ENCODE measurements around the gene CD81.

The CD81 gene

DNA sequence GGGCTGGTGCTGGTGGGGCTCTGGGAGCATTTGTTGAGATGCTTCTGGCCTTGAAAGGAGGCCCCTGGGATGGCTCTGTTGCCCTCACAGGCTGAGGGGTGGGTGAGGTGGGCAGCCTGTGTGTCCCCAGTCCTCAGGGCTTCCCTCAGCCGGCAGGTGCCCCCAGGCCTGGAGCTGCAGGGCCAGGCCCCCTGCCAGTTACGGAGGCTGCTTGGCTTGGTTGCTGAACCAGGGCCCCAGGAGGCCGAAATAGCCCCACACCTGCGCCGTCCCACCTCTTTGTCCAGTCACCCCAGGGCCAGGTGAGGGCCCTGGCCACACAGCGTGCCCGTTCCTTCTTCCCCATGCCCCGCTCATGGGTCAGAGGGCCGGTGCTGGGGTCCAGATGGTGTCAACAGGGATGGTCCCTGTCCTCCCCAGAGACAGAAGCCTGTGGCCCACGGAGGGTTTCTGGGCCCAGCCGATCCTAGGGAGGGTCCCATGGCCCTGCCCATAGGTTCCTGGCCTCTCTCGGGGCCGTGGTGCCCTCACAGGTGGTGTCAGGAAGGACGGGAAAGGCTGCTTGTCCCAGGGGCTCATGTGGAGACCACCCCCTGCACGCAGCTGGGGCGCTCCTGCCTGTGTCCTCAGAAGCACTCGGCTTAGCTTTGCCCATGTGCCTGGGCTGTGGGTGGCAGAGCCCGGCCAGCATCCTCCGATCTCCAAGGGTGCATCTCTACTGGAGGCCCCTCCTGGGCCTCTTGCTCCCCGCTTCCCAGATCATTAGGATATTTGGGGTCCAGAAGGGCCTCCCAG lies 14.3 kb downstream of the CD81 start:
- TF ChIP-seq, protein P1, sequence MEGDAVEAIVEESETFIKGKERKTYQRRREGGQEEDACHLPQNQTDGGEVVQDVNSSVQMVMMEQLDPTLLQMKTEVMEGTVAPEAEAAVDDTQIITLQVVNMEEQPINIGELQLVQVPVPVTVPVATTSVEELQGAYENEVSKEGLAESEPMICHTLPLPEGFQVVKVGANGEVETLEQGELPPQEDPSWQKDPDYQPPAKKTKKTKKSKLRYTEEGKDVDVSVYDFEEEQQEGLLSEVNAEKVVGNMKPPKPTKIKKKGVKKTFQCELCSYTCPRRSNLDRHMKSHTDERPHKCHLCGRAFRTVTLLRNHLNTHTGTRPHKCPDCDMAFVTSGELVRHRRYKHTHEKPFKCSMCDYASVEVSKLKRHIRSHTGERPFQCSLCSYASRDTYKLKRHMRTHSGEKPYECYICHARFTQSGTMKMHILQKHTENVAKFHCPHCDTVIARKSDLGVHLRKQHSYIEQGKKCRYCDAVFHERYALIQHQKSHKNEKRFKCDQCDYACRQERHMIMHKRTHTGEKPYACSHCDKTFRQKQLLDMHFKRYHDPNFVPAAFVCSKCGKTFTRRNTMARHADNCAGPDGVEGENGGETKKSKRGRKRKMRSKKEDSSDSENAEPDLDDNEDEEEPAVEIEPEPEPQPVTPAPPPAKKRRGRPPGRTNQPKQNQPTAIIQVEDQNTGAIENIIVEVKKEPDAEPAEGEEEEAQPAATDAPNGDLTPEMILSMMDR (conservative IDR thresholded peaks at IDR 0.05; ENCODE audit: control insufficient read depth, insufficient read depth, low read depth, low read length), result no peak
- no peak for DNase-seq (ENCODE audit: low read depth)

DNA sequence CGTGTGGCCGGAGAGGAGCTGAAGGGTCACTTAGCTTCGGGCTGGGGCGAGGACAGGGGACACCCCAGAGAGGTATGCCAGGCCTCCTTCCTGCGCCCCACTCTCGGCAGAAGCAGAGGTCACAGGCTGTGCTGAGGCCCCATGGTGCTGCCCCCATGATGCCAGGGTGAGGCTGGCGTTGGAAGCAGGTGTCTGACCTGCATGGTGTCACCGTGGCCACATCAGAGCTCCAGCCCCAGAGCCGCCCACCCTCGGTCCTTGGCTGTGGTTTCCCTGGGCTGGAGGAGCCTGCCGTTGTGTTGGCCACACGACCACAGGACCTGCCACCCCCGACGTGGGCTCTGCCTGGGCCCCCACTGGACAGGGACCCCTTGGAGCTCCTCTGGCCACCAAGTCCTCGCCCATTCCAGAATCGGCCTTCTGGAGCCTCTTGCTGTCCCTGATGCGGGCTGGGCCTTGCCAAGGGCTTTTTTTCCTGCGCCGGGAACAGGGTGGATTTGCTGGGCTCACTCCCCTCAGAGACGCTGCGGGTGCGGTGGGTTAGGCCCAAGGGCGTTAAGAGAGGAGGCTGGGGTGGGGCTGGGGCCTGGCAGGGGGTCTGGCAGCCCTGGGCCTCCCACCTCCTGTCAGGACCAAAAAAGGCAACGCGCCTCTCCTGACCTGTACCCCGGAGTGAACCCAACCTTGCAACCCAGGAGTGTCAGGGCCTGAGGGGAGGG lies 15.3 kb downstream of the CD81 start:
- TF ChIP-seq, protein P1 (conservative IDR thresholded peaks at IDR 0.05; ENCODE audit: control insufficient read depth, insufficient read depth, low read depth, low read length), result no peak
- no peak overlapping the region for H3K4me3 ChIP-seq (ENCODE audit: control insufficient read depth, low read depth, low read length)
- DNase-seq (ENCODE audit: low read depth), result no peak

More for the DNA sequence above, 14.3 kb downstream of the CD81 start:
- H3K4me3 ChIP-seq (ENCODE audit: control insufficient read depth, low read depth, low read length), result no peak overlapping the region

DNA sequence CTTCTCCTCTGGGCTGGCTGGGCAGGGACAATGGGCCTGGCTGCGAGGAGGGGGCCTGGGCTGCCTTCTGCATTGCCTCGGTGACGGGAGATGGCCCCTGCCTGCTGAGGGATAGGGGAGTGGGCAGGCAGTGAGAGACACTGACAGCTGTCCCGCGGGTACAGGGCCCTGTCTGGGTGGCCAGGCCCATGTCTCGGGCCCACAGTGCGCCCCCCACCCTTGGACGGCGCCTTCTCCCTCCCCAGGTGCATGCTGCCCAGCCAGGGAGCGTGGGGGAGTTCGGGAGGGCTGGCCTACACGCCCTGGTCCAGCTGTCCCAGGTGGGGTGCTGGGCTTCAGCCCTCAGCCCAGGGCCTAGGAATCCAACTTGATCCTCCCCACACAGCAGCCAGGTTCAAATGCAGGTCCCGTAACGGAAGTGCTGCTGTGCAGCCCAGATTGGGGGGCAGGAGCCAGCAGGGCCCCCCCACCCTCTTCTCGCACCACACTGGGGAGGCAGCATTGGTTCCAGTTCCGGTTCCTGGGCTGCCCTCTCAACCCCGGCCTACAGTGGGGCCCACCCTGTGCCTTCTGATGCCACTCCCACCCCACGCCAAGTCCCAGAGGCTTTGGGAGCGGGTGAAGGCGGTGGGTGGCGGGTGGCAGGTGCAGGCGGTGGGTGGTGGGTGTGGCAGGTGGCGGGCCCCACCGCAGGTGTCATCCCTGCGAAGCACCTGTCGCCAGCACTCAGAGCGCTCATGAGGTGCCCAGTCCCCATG lies 16.2 kb downstream of the CD81 start:
- no peak for DNase-seq (ENCODE audit: low read depth)
- TF ChIP-seq, protein P1 (conservative IDR thresholded peaks at IDR 0.05; ENCODE audit: control insufficient read depth, insufficient read depth, low read depth, low read length), result no peak
- no peak overlapping the region for H3K4me3 ChIP-seq (ENCODE audit: control insufficient read depth, low read depth, low read length)

DNA sequence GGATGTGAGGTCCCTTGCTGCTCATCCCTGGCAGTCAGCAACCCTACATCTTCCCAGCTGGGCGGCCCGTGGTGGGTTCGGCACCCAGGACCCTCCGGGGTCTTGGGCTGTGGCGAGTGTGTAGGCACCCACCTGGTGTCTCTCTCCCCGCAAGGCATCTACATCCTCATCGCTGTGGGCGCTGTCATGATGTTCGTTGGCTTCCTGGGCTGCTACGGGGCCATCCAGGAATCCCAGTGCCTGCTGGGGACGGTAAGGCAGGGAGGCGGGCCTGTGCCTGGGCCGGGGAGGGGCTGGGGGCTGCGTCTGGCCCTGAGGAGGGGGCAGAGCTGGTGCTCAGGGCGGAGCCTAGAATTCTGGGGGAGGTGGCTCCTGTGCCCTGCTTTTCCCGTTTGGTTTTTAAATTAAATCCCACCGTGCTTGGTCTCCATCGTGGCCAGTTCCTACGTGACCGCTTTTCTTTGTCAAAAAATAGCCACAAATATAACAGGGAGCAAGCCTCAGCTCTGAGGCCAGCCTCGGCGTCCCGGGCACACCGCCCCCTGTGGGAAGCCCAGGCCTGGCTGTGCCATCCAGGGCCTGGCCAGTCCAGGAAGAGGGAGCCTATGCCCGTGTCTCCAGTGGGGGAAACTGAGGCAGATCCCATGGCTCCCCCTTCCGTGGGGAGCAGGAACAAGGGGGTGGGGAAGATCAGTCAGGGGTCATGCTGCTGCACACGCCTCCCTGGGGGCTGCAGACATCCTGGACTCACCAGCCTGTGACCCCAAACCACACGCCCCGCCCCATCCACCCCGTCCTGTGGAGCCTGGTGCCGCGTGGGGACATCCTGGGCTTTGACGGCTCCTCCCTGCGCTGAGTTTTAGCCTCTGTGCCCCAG lies 17.1 kb downstream of the CD81 start:
- TF ChIP-seq, protein P1 (conservative IDR thresholded peaks at IDR 0.05; ENCODE audit: control insufficient read depth, insufficient read depth, low read depth, low read length), result no peak
- no peak overlapping the region for H3K4me3 ChIP-seq (ENCODE audit: control insufficient read depth, low read depth, low read length)
- DNase-seq (ENCODE audit: low read depth), result no peak

DNA sequence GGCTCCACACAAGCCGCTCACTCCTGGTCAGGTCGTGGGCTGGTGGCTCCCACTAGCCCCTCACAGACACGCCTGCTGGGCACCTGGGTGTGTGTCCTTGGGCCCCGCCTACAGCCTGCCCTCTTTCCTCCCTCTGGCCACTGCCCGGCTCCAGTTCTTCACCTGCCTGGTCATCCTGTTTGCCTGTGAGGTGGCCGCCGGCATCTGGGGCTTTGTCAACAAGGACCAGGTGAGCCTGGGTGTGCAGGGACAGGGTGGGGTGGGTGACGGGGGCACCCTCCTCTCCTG lies 17.7 kb downstream of the CD81 start:
- no peak overlapping the region for H3K4me3 ChIP-seq (ENCODE audit: control insufficient read depth, low read depth, low read length)
- TF ChIP-seq, protein P1 (conservative IDR thresholded peaks at IDR 0.05; ENCODE audit: control insufficient read depth, insufficient read depth, low read depth, low read length), result no peak
- DNase-seq (ENCODE audit: low read depth), result no peak

DNA sequence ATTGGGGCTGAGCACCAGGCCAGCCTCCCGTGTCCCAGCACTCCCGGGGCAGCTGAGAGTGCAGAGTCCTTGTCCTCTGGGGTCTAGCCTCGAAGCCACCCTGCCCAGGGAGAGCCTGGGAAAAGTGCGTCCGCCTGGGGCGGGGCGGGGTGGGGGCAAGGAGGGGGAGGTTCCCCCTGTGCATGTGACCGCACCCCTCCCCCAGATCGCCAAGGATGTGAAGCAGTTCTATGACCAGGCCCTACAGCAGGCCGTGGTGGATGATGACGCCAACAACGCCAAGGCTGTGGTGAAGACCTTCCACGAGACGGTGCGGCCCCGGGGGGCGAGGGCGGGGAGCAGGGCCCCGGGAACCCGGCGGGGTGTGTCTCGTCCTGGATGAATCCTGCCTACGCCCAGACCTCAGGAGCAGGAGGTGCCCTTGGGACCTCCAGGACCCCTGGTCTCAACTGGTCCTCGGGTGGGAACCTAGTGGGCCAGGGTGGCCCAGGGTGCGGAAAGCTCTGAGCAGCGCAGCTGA lies 18.2 kb downstream of the CD81 start:
- H3K4me3 ChIP-seq (ENCODE audit: control insufficient read depth, low read depth, low read length), result no peak overlapping the region
- TF ChIP-seq, protein P1 (conservative IDR thresholded peaks at IDR 0.05; ENCODE audit: control insufficient read depth, insufficient read depth, low read depth, low read length), result no peak
- no peak for DNase-seq (ENCODE audit: low read depth)
